Measurements from ENCODE around the gene RPS6KL1. TPM values are rescaled to one million over a fixed set of nuclear protein-coding genes. Genes with fewer than 3 reads are reported as not detected.

Gene RPS6KL1
- total and polyA plus RNA-seq, 2 experiments from 2014 or later, result 0.23 to 1.4 TPM

DNA sequence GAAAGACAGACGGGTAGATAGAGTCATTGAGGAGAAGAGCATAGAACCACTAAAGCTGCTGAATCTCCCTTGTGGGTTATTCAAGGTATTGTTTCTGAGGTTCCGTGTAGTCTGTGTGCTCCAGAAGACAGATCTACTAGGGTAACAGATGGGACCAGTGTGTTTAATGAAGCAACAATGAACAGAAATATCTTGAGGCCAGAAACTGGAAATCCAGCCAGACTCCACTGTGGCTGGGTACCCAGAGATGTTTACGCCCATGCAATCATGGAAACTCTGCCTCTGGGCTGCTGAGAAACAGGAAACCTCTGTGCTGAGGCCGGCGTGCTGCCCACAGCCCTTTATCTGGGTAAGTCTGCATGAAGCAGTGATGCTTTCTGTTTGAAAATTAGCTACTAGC lies 55.4 kb downstream of the RPS6KL1 start:
- H3K27ac ChIP-seq, result no peak overlapping the region
- H3K4me3 ChIP-seq, result no peak overlapping the region
- no peaks in the 10 kb centered on the region for H4K20me1 ChIP-seq (ENCODE audit: insufficient read depth)
- H3K9me3 ChIP-seq (ENCODE audit: low read depth), result no peaks in the 10 kb centered on the region
- 17 to 21% methylated on average over 5 of the region's 5 CpGs for WGBS, 2 experiments (ENCODE audit: low coverage in 1 of 2, low lambda C conversion rate in 2 of 2, missing lambda C conversion rate in 2 of 2)
- TF ChIP-seq EZH2phosphoT487 (IDR thresholded peaks at IDR 0.05; ENCODE audit: insufficient read depth, low read depth) (no peak), EZH2 (IDR thresholded peaks at IDR 0.05; ENCODE audit: insufficient read depth, poor library complexity, severe bottlenecking) (no peak)
- no peaks in the 10 kb centered on the region for H3K27me3 ChIP-seq (replicated peaks; ENCODE audit: insufficient read depth)
- peaks cover 4% of the 10 kb centered on the region; the same call in 1 of the 2 replicates for H3F3A ChIP-seq (ENCODE audit: insufficient read depth)
- no peak overlapping the region for H3K4me2 ChIP-seq (ENCODE audit: unreplicated experiment)
- no peak overlapping the region for H3K9ac ChIP-seq
- H3K4me1 ChIP-seq (ENCODE audit: insufficient read depth), result 0 out of 2 replicates have a peak, but pooled peaks cover 8% of the 10 kb centered on the region
- H2AFZ ChIP-seq, result peak overlapping the region; percentile 42; the same call in 1 of the 2 replicates
- no peaks in the 10 kb centered on the region for H3K9me2 ChIP-seq (ENCODE audit: insufficient read depth)
- in situ Hi-C loops (cut with MboI), result no loop called here
- no peaks in the 10 kb centered on the region for H3K79me2 ChIP-seq (ENCODE audit: insufficient read depth)
- DNase-seq, result peak; percentile 83
- H3K36me3 ChIP-seq (ENCODE audit: low read depth), result no peaks in the 10 kb centered on the region

DNA sequence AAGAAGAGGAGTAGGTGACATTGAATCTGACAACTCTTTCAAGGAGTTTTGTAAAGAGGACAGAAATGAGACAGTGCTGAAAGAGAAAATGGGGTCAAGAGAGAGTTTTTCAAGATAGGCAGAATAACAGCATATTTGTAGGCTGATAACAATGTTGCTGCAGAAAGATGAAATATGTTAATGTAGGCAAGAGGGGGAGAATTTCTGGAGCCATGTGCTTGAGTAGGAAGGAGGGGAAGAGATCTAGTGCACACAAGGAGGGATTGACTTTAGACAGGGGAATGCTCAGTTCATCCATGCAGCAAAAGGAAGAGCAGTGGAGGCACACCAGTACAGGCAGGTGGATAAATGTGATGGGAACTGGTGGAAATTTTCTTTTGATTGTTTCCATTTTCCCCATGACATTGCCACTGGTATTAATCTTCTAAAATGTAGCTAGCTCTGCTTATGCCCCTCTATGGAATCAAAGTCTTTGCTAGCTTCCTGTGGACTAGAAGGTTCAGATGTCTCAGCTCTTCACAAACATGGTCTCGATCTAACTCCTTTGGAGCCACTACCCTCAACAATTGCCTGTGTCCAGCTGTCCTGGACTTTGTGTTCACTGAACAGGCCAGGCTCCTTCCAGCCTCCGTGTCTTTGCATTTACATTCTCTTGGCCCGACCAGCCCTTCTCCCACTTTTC lies 56.2 kb downstream of the RPS6KL1 start:
- Histone ChIP-seq H3K9me2 (ENCODE audit: insufficient read depth) (no peaks in the 10 kb centered on the region), H3K36me3 (ENCODE audit: low read depth) (no peaks in the 10 kb centered on the region), H3F3A (ENCODE audit: insufficient read depth) (peaks cover 4% of the 10 kb centered on the region; the same call in 1 of the 2 replicates), H3K9me3 (ENCODE audit: low read depth) (no peaks in the 10 kb centered on the region), H3K79me2 (ENCODE audit: insufficient read depth) (no peaks in the 10 kb centered on the region), H3K4me1 (ENCODE audit: insufficient read depth) (0 out of 2 replicates have a peak, but pooled peaks cover 8% of the 10 kb centered on the region), H3K27me3 (replicated peaks; ENCODE audit: insufficient read depth) (no peaks in the 10 kb centered on the region), H3K27ac (no peak overlapping the region), H3K4me3 (no peak overlapping the region), H3K4me2 (ENCODE audit: unreplicated experiment) (no peak overlapping the region), H4K20me1 (ENCODE audit: insufficient read depth) (no peaks in the 10 kb centered on the region), H3K9ac (no peak overlapping the region), H2AFZ (no peak overlapping the region)
- 74 to 82% methylated on average over 3 of the region's 3 CpGs for WGBS, 2 experiments (ENCODE audit: low coverage in 1 of 2, low lambda C conversion rate in 2 of 2, missing lambda C conversion rate in 2 of 2)
- in situ Hi-C loops (cut with MboI), result no loop called here
- TF ChIP-seq EZH2phosphoT487 (IDR thresholded peaks at IDR 0.05; ENCODE audit: insufficient read depth, low read depth) (no peak), EZH2 (IDR thresholded peaks at IDR 0.05; ENCODE audit: insufficient read depth, poor library complexity, severe bottlenecking) (no peak)
- DNase-seq, result no peak

DNA sequence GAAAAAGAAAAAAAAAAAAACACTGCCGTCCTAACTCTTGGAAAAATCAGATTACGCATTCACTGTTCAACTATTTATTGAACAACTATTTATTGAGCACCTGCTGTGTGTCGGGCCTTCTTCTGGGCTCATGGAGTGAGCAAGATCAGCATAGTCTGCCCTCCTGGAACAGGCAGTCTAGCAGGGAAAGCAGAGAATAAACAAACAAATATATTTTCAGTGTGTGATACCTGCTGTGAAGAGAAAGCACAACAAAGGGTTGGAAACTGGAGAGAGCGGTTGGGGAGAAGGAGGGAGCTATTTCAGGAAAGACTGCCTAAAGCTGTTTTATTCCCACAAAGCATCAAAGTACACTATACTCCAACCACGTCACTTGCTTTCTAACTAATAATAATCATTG lies 57.9 kb downstream of the RPS6KL1 start:
- H3K9me2 ChIP-seq (ENCODE audit: insufficient read depth), result no peaks in the 10 kb centered on the region
- H3K79me2 ChIP-seq (ENCODE audit: insufficient read depth), result no peaks in the 10 kb centered on the region
- TF ChIP-seq EZH2phosphoT487 (IDR thresholded peaks at IDR 0.05; ENCODE audit: insufficient read depth, low read depth) (no peak), EZH2 (IDR thresholded peaks at IDR 0.05; ENCODE audit: insufficient read depth, poor library complexity, severe bottlenecking) (no peak)
- 86 to 88% methylated on average over 5 of the region's 5 CpGs for WGBS, 2 experiments (ENCODE audit: low coverage in 1 of 2, low lambda C conversion rate in 2 of 2, missing lambda C conversion rate in 2 of 2)
- H4K20me1 ChIP-seq (ENCODE audit: insufficient read depth), result no peaks in the 10 kb centered on the region
- H3K9me3 ChIP-seq (ENCODE audit: low read depth), result no peaks in the 10 kb centered on the region
- H3K4me2 ChIP-seq (ENCODE audit: unreplicated experiment), result no peak overlapping the region
- no peak overlapping the region for H3K27ac ChIP-seq
- H3K4me1 ChIP-seq (ENCODE audit: insufficient read depth), result 0 out of 2 replicates have a peak, but pooled peaks cover 8% of the 10 kb centered on the region
- no peak overlapping the region for H3K4me3 ChIP-seq
- in situ Hi-C loops (cut with MboI), result no loop called here
- H3K27me3 ChIP-seq (replicated peaks; ENCODE audit: insufficient read depth), result no peaks in the 10 kb centered on the region
- no peak overlapping the region for H2AFZ ChIP-seq
- no peaks in the 10 kb centered on the region for H3K36me3 ChIP-seq (ENCODE audit: low read depth)
- no peak for DNase-seq
- no peak overlapping the region for H3K9ac ChIP-seq
- H3F3A ChIP-seq (ENCODE audit: insufficient read depth), result peaks cover 4% of the 10 kb centered on the region; the same call in 1 of the 2 replicates

DNA sequence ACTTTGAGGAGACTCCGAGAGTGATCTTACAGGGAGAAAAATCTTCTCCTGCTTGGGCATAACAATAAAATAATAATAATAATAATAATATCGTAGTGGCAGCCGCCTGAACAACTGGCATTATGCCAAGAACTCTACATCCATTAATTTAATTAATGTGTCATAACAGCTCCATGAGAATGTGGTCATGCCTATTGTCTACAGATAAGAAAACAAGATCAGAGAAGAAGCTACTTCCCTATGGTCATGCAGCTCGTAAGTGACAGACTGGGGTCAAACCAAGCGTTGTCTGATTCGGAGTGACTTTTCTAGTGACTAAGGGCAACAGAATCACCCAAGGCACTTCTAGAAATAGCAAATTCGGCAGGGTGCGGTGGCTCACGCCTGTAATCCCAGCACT lies 58.9 kb downstream of the RPS6KL1 start:
- no peak overlapping the region for H2AFZ ChIP-seq
- H3K79me2 ChIP-seq (ENCODE audit: insufficient read depth), result no peaks in the 10 kb centered on the region
- no peaks in the 10 kb centered on the region for H4K20me1 ChIP-seq (ENCODE audit: insufficient read depth)
- H3K4me1 ChIP-seq (ENCODE audit: insufficient read depth), result 0 out of 2 replicates have a peak, but pooled peaks cover 8% of the 10 kb centered on the region
- no peaks in the 10 kb centered on the region for H3K9me3 ChIP-seq (ENCODE audit: low read depth)
- H3K36me3 ChIP-seq (ENCODE audit: low read depth), result no peaks in the 10 kb centered on the region
- H3K9me2 ChIP-seq (ENCODE audit: insufficient read depth), result no peaks in the 10 kb centered on the region
- H3K4me3 ChIP-seq, result no peak overlapping the region
- H3K9ac ChIP-seq, result no peak overlapping the region
- H3F3A ChIP-seq (ENCODE audit: insufficient read depth), result peaks cover 6% of the 10 kb centered on the region; the same call in 1 of the 2 replicates
- H3K27ac ChIP-seq, result no peak overlapping the region
- WGBS, 2 experiments (ENCODE audit: low coverage in 1 of 2, low lambda C conversion rate in 2 of 2, missing lambda C conversion rate in 2 of 2), result 82 to 86% methylated on average over 9 of the region's 9 CpGs
- no peak for DNase-seq
- H3K27me3 ChIP-seq (replicated peaks; ENCODE audit: insufficient read depth), result no peaks in the 10 kb centered on the region
- no peak for TF ChIP-seq EZH2phosphoT487 (IDR thresholded peaks at IDR 0.05; ENCODE audit: insufficient read depth, low read depth)
- no peak for TF ChIP-seq EZH2 (IDR thresholded peaks at IDR 0.05; ENCODE audit: insufficient read depth, poor library complexity, severe bottlenecking)
- H3K4me2 ChIP-seq (ENCODE audit: unreplicated experiment), result no peak overlapping the region
- in situ Hi-C loops (cut with MboI), result no loop called here
